ENCODE measurements around the gene TMPRSS6. TPM values are rescaled to one million over a fixed set of nuclear protein-coding genes. Genes with fewer than 3 reads are reported as not detected.

TMPRSS6 gene
- total and polyA plus RNA-seq, 2 of the 8 experiments (the other 6 are each of a cell fraction or from before 2014, with no cell fraction given): 0.02 TPM; not detected in 1

DNA sequence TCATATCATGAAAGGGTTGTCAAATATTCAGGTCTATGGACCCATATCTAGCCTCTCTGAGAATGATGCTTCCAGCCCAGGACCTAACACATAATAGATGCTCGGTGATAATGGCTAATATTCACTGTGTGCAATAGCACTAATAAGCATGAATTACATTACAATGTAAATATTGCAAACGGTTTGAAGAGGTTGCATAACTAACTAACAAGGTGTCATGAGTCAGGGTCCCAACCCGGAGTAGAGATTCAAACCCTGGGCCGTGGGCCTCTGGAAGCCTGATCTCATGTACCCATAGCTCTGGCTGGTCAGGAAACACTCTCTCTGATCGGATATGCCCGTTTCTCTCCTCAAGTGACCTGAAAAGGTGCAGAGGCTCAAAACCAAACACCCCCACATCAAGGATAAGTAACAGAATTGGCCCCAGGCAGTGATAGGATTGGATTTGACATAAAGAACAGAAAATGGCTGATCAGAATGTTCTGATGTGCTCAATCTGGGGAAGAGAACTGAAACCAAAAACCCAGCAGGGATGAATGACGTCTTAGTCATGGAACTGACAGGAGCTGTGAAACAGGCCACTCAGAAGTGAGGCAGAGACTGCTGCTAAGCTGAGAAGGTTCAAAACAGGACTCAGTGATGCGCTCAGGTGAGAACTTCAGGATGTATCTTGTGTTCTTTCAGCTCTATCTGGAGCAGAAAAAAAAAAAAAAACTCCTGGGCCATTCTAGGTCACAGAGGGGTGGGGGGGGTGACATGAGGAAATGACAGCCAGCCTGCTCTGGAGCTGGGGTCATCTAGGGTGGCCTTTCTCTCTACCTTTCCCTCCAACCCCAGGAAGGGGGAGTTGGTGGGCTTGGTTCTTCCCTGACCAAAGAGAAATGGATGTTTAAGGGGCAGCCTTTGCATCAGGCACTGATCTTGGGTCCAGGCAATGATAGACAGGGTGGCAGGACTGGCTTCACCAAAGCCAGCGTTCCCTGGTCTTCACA lies 64.6 kb downstream of the TMPRSS6 start (continued):
- TF ChIP-seq KDM4A (IDR thresholded peaks at IDR 0.05; ENCODE audit: low read depth, low read length, severe bottlenecking) (no peak), EP300 (IDR thresholded peaks at IDR 0.05; ENCODE audit: borderline replicate concordance in 1 of 2, low read depth in 2 of 2, low read length in 2 of 2) (no peak), BCL11A (IDR thresholded peaks at IDR 0.05; ENCODE audit: low read depth in 2 of 2, low read length in 2 of 2) (no peak), POLR2A (IDR thresholded peaks at IDR 0.05; ENCODE audit: control extremely low read depth in 1 of 2, low read depth in 2 of 2, low read length in 2 of 2) (no peak), NANOG (IDR thresholded peaks at IDR 0.05; ENCODE audit: insufficient read depth, low read depth, low read length, poor library complexity, severe bottlenecking) (no peak), SP2 (IDR thresholded peaks at IDR 0.05; ENCODE audit: low read length) (no peak), GTF2F1 (IDR thresholded peaks at IDR 0.05; ENCODE audit: borderline replicate concordance, low read depth, low read length) (no peak)
